Heart left ventricle (tissue), 16 donors: ENCODE measurements around the gene ADCY1. TPM values are rescaled to one million over a fixed set of nuclear protein-coding genes. Genes with fewer than 3 reads are reported as not detected.
"Not testable (repeated sequence)": the region's sequence is repeated elsewhere in the genome, so short reads cannot be mapped to it uniquely, and the experiment has no call there.

ENCODE experiments used
- ATAC-seq, 4 donors: fragments of 200-7000 bp; cut with Tn5 transposase; one replicate each; pipeline ENCODE4 v1.9.1; 2020 to 2022; ENCODE audit warnings: moderate library complexity in 4 of 4, mild to moderate bottlenecking in 3 of 4, moderate number of reproducible peaks in 1 of 4
- DNase-seq, 5 donors: peaks; one replicate each; pipeline ENCODE4 v3.0.0-alpha.2; 2020
- H3K27ac ChIP-seq, 12 donors: fragments of 200-600 bp; sonication (generic) in 4 of 12; one replicate each; pipeline versions ENCODE4 v1.5.0 to v1.8.0; 2016 to 2022; ENCODE audit warnings: mild to moderate bottlenecking in 2 of 12
- H3K27me3 ChIP-seq, 9 donors: fragments of 200-600 bp; sonication (generic) in 2 of 9; one replicate each; pipeline versions ENCODE4 v1.5.1 to v1.8.0; 2016 to 2022; ENCODE audit warnings: mild to moderate bottlenecking in 3 of 9
- H3K36me3 ChIP-seq, 9 donors: fragments of 200-600 bp; sonication (generic) in 2 of 9; one replicate each; pipeline versions ENCODE4 v1.5.0 to v1.8.0; 2018 to 2022; ENCODE audit warnings: mild to moderate bottlenecking in 2 of 9
- H3K4me1 ChIP-seq, 12 donors: fragments of 200-600 bp; sonication (generic) in 4 of 12; one replicate each; pipeline versions ENCODE4 v1.5.0 to v1.8.0; 2016 to 2022; ENCODE audit warnings: mild to moderate bottlenecking in 3 of 12
- H3K4me3 ChIP-seq, 12 donors: fragments of 200-600 bp; sonication (generic) in 4 of 12; one replicate each; pipeline versions ENCODE4 v1.5.0 to v1.8.0; 2017 to 2022; ENCODE audit warnings: mild to moderate bottlenecking in 9 of 12, moderate library complexity in 4 of 12
- H3K9me3 ChIP-seq, 12 donors: fragments of 200-600 bp; sonication (generic) in 4 of 12; one replicate each; pipeline versions ENCODE4 v1.5.0 to v1.8.0; 2016 to 2022; ENCODE audit warnings: mild to moderate bottlenecking in 1 of 12
- POLR2A ChIP-seq, 2 donors: fragments of 450-650 bp; IDR thresholded peaks; one replicate each; pipeline ENCODE4 v1.6.1; 2017; ENCODE audit warnings: antibody characterized with exemption in 2 of 2, mild to moderate bottlenecking in 2 of 2, moderate library complexity in 2 of 2
- WGBS, 4 donors: extraction: QIAGEN DNeasy Blood & Tissue Kit in 2 of 4; methylation state at CpG; one replicate each; pipeline versions ENCODE4 v1.1.5 to v1.1.7; 2013 to 2018; 5-methylcytosine and 5-hydroxymethylcytosine counted together
- intact Hi-C, 10 donors: fragments of 100-400 bp; cut with DNase I; formaldehyde crosslinking; loops; one replicate each; pipeline versions ENCODE4 v1.11.1 to v1.14.2; 2022
- long read RNA-seq, 3 donors: library from polyadenylated mRNA; unstranded; transcript quantifications; one replicate each; pipeline ENCODE4 v2.0.0, GENCODE V29; 2020 to 2021
- polyA plus RNA-seq, 2 donors: library from polyadenylated mRNA; stranded (reverse); fragments of 200-250 nt; gene quantifications; one replicate each; pipeline ENCODE4 v1.2.3, GENCODE V29; 2013
- total RNA-seq, 9 donors: library from RNA; depleted of rRNA in 2 of 9; stranded (reverse); fragments of >200 nt in 2 of 9; fragmentation: NEBNext Ultra II Directional in 3 of 9; extraction: Animal tissue kit (Norgen Biotek cat#: 25700) in 3 of 9; gene quantifications; one replicate each; pipeline versions ENCODE4 v1.1.0 to v1.2.4, GENCODE V29; 2016 to 2023
- TF ChIP-seq, protein P1 (sequence below), 12 donors: fragments of 200-600 bp; sonication (generic) in 4 of 12; IDR thresholded peaks; one replicate each; pipeline versions ENCODE4 v1.5.0 to v1.8.0; 2018 to 2022; ENCODE audit warnings: antibody characterized with exemption in 12 of 12, mild to moderate bottlenecking in 5 of 12
- donor health status: ischemic (EF 13 %, LVEDD 7.1; RV severe dilation, severe dysfunction).
- donor health status: healthy with polysubstance abuse.
- donor health status: DM: no; HTN: yes; CAD: no.
- donor health status: DM: no; HTN: no; CAD: no.
- donor health status: ischemic (EF 25% LVEDD 6.9; RV normal size, moderate dysfunction).
- donor health status: ischemic (EF 25% LVEDD 5.7; RV mildly dilated, moderate dysfunction).
- donor health status: healthy.
- donor health status: DM: yes; HTN: yes; CAD: no.
- donor health status: ischemic (EF 35%, LVEDD 5.7; RV mildly dilated, moderate dysfunction).
- donor health status: nonischemic (EF 11% LVEDD 7.7; RV severe dilation, severe dysfunction).
- donor health status: DM: yes; HTN: yes; CAD: no.
- donor health status: PGD.
- donor health status: ischemic (EF 29% LVEDD 5.4; RV normal size, mild dysfunction).
- donor health status: nonischemic (EF 23%, LVEDD 6.1; RV moderate dilation, normal function).

Gene ADCY1
- total RNA-seq (10 to 100 TPM in 1 of 9 donors, 1 to 10 TPM in 8; 2.6 to 10.8 (median 4.3) TPM), polyA plus RNA-seq (1 to 10 TPM in 1 of 2 donors, under 1 TPM in 1; 0.73 to 1.4 TPM)
- long read RNA-seq, donor 1, partial matches to known transcripts: 0 of 6 reads
- long read RNA-seq, donor 1, other reads (novel, unspliced or antisense): 3 of 6 reads
- long read RNA-seq, donor 2, partial matches to known transcripts: 1 of 3 reads
- long read RNA-seq, donor 2, other reads (novel, unspliced or antisense): 2 of 3 reads
- long read RNA-seq, donor 3, partial matches to known transcripts: 0 of 1 reads
- long read RNA-seq, donor 3, other reads (novel, unspliced or antisense): 1 of 1 reads

DNA sequence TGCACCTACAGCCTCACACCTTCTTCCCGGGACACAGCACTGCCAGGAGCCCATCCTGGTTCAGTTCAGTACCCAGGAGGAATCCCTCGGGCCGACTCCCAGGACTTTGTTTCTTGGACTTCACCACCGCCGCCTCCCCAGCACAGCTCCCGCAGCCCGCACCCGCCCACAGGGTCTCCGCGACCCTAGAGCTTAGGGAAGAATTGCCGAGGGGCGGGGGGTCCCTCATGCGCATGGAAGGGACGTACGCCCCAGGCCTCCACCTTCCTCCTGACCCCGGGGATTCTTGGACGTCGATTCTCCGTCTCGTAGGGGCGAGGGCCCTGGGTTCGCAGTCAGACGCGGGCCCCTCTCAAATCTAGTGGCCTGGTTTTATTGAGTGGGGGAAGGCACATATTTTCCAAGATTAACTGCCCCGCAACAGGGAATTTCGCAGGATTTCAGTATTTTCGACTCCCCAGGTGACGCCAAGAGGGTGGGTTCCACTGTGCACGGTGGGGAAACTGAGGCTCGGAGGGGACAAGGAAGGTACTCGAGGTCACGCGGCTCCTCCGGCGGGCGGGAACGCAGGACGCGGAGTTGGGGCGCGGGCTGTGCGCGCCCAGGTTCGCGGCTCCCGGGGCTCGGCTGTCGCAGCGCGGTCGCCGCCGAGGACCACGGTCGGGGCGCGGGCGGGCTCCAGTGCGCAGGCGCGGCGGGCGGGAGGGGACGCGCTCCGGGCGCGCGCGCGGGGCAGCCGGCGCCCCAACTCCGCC lies at the start of gene ADCY1:
Gene ADCY1 (plus strand): TSS at position 708 of the 755 bp plus-strand sequence. CDS start 176 bp downstream, outside the sequence.
- Histone ChIP-seq H3K27me3 (peaks cover 0 to 45% (median 19%) of the 10 kb centered on the region in 9 donors), H3K27ac (no peak within 1 kb of the TSS), H3K4me3 (peak within 1 kb of the TSS; percentile 49 to 84 (median 63)), H3K4me1 (peaks cover 0 to 21% (median 9%) of the 10 kb centered on the region in 12 donors), H3K36me3 (no peaks in the 10 kb centered on the region), H3K9me3 (no peaks in the 10 kb centered on the region)
- no peak for TF ChIP-seq POLR2A (IDR thresholded peaks at IDR 0.05)
- TF ChIP-seq, protein P1, sequence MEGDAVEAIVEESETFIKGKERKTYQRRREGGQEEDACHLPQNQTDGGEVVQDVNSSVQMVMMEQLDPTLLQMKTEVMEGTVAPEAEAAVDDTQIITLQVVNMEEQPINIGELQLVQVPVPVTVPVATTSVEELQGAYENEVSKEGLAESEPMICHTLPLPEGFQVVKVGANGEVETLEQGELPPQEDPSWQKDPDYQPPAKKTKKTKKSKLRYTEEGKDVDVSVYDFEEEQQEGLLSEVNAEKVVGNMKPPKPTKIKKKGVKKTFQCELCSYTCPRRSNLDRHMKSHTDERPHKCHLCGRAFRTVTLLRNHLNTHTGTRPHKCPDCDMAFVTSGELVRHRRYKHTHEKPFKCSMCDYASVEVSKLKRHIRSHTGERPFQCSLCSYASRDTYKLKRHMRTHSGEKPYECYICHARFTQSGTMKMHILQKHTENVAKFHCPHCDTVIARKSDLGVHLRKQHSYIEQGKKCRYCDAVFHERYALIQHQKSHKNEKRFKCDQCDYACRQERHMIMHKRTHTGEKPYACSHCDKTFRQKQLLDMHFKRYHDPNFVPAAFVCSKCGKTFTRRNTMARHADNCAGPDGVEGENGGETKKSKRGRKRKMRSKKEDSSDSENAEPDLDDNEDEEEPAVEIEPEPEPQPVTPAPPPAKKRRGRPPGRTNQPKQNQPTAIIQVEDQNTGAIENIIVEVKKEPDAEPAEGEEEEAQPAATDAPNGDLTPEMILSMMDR (IDR thresholded peaks at IDR 0.05): no peak
- ATAC-seq (no peak), DNase-seq (peak in 1 of 5 donors; percentile 67)
- intact Hi-C loops: no loop called here
- 9 to 41% (median 23%) methylated on average over 25 to 74 of the region's 74 CpGs for WGBS, 4 donors

GRCh38 chr7:45524445-45524844 lies 49.7 kb upstream of the ADCY1 start:
- H3K36me3 ChIP-seq: no peaks in the 10 kb centered on the region
- H3K9me3 ChIP-seq: peaks cover 0 to 15% (median 0%) of the 10 kb centered on the region in 12 donors
- peaks cover 0 to 6% (median 0%) of the 10 kb centered on the region in 12 donors for H3K4me1 ChIP-seq
- TF ChIP-seq, protein P1 (IDR thresholded peaks at IDR 0.05): no peak
- no peak for TF ChIP-seq POLR2A (IDR thresholded peaks at IDR 0.05)
- ATAC-seq: peak; percentile 64 to 85 (median 78)
- peak in 3 of 5 donors; percentile 32 to 61 (median 52) for DNase-seq
- peak overlapping the region in 2 of 12 donors; percentile 23 to 51 for H3K27ac ChIP-seq
- intact Hi-C loops: no loop called here
- no peaks in the 10 kb centered on the region for H3K27me3 ChIP-seq
- WGBS, 4 donors: 41 to 61% (median 59%) methylated on average over 5 of the region's 5 CpGs
- H3K4me3 ChIP-seq: no peak overlapping the region

GRCh38 chr7:45525057-45525456 lies 49.1 kb upstream of the ADCY1 start:
- Histone ChIP-seq H3K27ac (peak overlapping the region in 5 of 12 donors; percentile 13 to 51 (median 29)), H3K27me3 (no peaks in the 10 kb centered on the region), H3K4me1 (peaks cover 0 to 6% (median 0%) of the 10 kb centered on the region in 12 donors), H3K4me3 (no peak overlapping the region), H3K9me3 (peaks cover 0 to 9% (median 0%) of the 10 kb centered on the region in 12 donors), H3K36me3 (no peaks in the 10 kb centered on the region)
- ATAC-seq (peak in 3 of 4 donors; percentile 39 to 71 (median 69)), DNase-seq (peak in 2 of 5 donors; percentile 43 to 44)
- intact Hi-C loops: no loop called here
- TF ChIP-seq, protein P1 (IDR thresholded peaks at IDR 0.05): no peak
- TF ChIP-seq POLR2A (IDR thresholded peaks at IDR 0.05): no peak

GRCh38 chr7:45543473-45543872 lies 30.7 kb upstream of the ADCY1 start:
- Histone ChIP-seq H3K4me1 (no peaks in the 10 kb centered on the region), H3K27ac (no peak overlapping the region), H3K4me3 (no peak overlapping the region), H3K27me3 (no peaks in the 10 kb centered on the region), H3K9me3 (peaks cover 0 to 27% (median 7%) of the 10 kb centered on the region in 12 donors), H3K36me3 (no peaks in the 10 kb centered on the region)
- TF ChIP-seq, protein P1 (IDR thresholded peaks at IDR 0.05): no peak
- no peak for TF ChIP-seq POLR2A (IDR thresholded peaks at IDR 0.05)
- ATAC-seq (no peak), DNase-seq (no peak)
- 51 to 61% (median 56%) methylated on average over 3 of the region's 3 CpGs for WGBS, 4 donors
- intact Hi-C loops: no loop called here

DNA sequence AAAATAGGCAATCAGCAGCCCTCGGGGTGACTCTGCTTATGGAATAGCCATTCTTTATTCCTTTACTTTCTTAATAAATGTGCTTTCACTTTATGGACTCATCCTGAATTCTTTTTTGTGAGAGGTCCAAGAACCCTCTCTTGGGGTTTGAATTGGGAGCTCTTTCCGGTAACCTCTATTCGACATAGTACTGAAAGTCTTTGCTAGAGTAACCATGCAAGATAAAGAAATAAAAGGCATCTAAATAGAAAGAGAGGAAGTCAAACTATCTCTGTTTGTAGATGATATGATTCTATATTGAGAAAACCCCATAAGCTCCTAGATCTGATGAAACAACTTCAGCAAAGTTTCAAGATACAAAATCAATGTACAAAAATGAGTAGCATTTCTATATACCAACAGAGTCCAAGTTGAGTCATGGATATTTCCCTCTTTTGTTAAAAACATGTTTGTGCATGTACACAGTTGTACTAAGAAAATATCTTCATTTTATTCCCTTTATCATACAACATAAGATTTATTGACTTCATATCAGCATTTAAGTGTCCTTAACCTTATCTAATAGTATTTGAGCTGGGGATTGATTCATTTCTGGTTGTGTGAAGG lies 29.0 kb upstream of the ADCY1 start:
- intact Hi-C loops, ATAC-seq, H3K27me3 ChIP-seq, DNase-seq, H3K4me3 ChIP-seq, H3K36me3 ChIP-seq, H3K4me1 ChIP-seq: not testable (repeated sequence)
- Histone ChIP-seq H3K9me3 (peaks cover 0 to 13% (median 0%) of the 10 kb centered on the region in 12 donors), H3K27ac (peak overlapping the region in 2 of 12 donors; percentile 22 to 27)
- WGBS, 4 donors: 67 to 78% (median 69%) methylated on average over 3 of the region's 3 CpGs

DNA sequence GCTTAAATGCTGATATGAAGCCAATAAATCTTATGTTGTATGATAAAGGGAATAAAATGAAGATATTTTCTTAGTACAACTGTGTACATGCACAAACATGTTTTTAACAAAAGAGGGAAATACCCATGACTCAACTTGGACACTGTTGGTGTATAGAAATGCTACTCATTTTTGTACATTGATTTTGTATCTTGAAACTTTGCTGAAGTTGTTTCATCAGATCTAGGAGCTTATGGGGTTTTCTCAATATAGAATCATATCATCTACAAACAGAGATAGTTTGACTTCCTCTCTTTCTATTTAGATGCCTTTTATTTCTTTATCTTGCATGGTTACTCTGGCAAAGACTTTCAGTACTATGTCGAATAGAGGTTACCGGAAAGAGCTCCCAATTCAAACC lies 25.3 kb upstream of the ADCY1 start:
- intact Hi-C loops, H3K36me3 ChIP-seq, DNase-seq, H3K4me3 ChIP-seq, ATAC-seq, H3K27me3 ChIP-seq, H3K27ac ChIP-seq, H3K4me1 ChIP-seq: not testable (repeated sequence)
- 60 to 75% (median 69%) methylated on average over 2 of the region's 2 CpGs for WGBS, 4 donors
- peaks cover 0 to 13% (median 0%) of the 10 kb centered on the region in 12 donors for H3K9me3 ChIP-seq
